PC-9 (cell line): Measurements from ENCODE around the gene ZNF234. TPM values are rescaled to one million over a fixed set of nuclear protein-coding genes. Genes with fewer than 3 reads are reported as not detected.

Source experiments
- BruUV-seq: library from RNA; stranded (reverse); fragments of 400-500 nt; replicated peaks from 2 replicates; lab custom pipeline; 2021; lab: Mats Ljungman, UMichigan
- CTCF ChIA-PET: fragments of 300-600 bp; sonication (Branson Sonifier 250); formaldehyde crosslinking; loops from one replicate; lab custom pipeline; 2022; ENCODE audit warnings: antibody characterized with exemption; lab: Charles Lee
- POLR2A ChIA-PET: fragments of 300-600 bp; sonication (Branson Sonifier 250); formaldehyde crosslinking; loops from one replicate; lab custom pipeline; 2022; ENCODE audit warnings: antibody characterized with exemption; ENCODE audit not compliant: unreplicated experiment; lab: Charles Lee
- DNase-seq, 2 experiments: peaks; one replicate each; pipeline versions ENCODE4 v3.0.0 to v3.0.0-alpha.2; 2015 to 2022; ENCODE audit warnings: mixed read lengths in 1 of 2
- H2AFZ ChIP-seq: fragments of 200-600 bp; sonication (generic); 2 replicates; pipeline ENCODE4 v1.8.1; 2017; ENCODE audit warnings: antibody characterized with exemption
- H3F3A ChIP-seq: fragments of 200-600 bp; sonication (generic); 2 replicates; pipeline ENCODE4 v1.8.1; 2017; ENCODE audit warnings: antibody characterized with exemption, mild to moderate bottlenecking, low read depth; ENCODE audit not compliant: insufficient read depth
- H3K27ac ChIP-seq: fragments of 200-600 bp; sonication (generic); 2 replicates; pipeline ENCODE4 v1.6.1; 2016; ENCODE audit warnings: mixed run types
- H3K27me3 ChIP-seq: fragments of 200-600 bp; sonication (generic); 2 replicates; pipeline ENCODE4 v1.6.1; 2016; ENCODE audit warnings: low read depth, mixed run types; ENCODE audit not compliant: insufficient read depth
- H3K36me3 ChIP-seq: fragments of 200-600 bp; sonication (generic); 2 replicates; pipeline ENCODE4 v1.6.1; 2016; ENCODE audit warnings: low read depth, mixed run types
- H3K4me1 ChIP-seq: fragments of 200-600 bp; sonication (generic); replicated peaks from 2 replicates; pipeline ENCODE4 v1.6.1; 2016; ENCODE audit warnings: mixed run types; ENCODE audit not compliant: insufficient read depth
- H3K4me2 ChIP-seq: fragments of 200-600 bp; sonication (generic); 2 replicates; pipeline ENCODE4 v1.6.1; 2017; ENCODE audit warnings: mixed run types
- H3K4me3 ChIP-seq: fragments of 200-600 bp; sonication (generic); 2 replicates; pipeline ENCODE4 v1.6.1; 2016; ENCODE audit warnings: mixed run types
- H3K79me2 ChIP-seq: fragments of 200-600 bp; sonication (generic); 2 replicates; pipeline ENCODE4 v1.6.1; 2017; ENCODE audit warnings: low read depth, mixed run types
- H3K9me2 ChIP-seq: fragments of 200-600 bp; sonication (generic); 2 replicates; pipeline ENCODE4 v1.8.1; 2017; ENCODE audit warnings: mild to moderate bottlenecking; ENCODE audit not compliant: insufficient read depth
- H3K9me3 ChIP-seq: fragments of 200-600 bp; sonication (generic); 2 replicates; pipeline ENCODE4 v1.8.1; 2016; ENCODE audit warnings: low read depth; ENCODE audit not compliant: insufficient read depth
- H4K20me1 ChIP-seq: fragments of 200-600 bp; sonication (generic); 2 replicates; pipeline ENCODE4 v1.8.1; 2017; ENCODE audit not compliant: insufficient read depth
- CTCF ChIP-seq: fragments of 200-600 bp; sonication (generic); conservative IDR thresholded peaks from 2 replicates; pipeline ENCODE4 v1.6.1; 2017; ENCODE audit warnings: mixed run types, antibody characterized with exemption, mild to moderate bottlenecking, moderate library complexity
- EZH2 ChIP-seq: fragments of 200-600 bp; sonication (generic); IDR thresholded peaks from 2 replicates; pipeline ENCODE4 v1.8.0; 2017; ENCODE audit warnings: antibody characterized with exemption, low read depth
- intact Hi-C: fragments of 100-400 bp; cut with micrococcal nuclease; formaldehyde crosslinking; loops from one replicate; pipeline ENCODE4 v1.10.0; 2022; ENCODE audit not compliant: unreplicated experiment
- total RNA-seq: library from RNA; stranded (reverse); gene quantifications from 2 replicates; pipeline ENCODE4 v1.2.3, GENCODE V29; 2021

Gene ZNF234
- total RNA-seq, 1 experiment from 2014 or later: 8.6 TPM

DNA sequence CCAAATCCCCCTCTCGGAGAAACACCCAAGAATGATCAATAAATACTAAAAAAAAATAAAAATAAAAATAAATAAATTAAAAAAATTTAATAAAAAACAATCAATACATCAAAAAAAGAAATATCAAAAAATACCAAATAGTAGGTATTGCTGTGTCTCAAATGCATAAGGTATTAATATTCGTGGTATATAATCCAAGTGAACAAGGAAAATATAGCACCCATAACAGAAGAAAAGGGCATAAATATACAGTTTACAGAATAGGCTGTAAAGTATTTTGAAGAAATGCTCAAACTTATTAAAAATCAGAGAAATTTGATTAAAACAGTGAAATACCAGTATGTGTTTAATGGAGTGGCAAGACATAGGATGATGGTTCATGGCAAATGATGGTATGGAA is 63.4 kb downstream of the ZNF234 start:
- Histone ChIP-seq H3K27ac (no peak overlapping the region), H4K20me1 (no peaks in the 10 kb centered on the region), H3F3A (peaks cover 12% of the 10 kb centered on the region; the same call in 1 of the 2 replicates), H3K36me3 (no peaks in the 10 kb centered on the region), H3K4me1 (peaks cover 7% of the 10 kb centered on the region), H2AFZ (no peak overlapping the region), H3K4me3 (no peak overlapping the region), H3K9me2 (no peaks in the 10 kb centered on the region), H3K4me2 (no peak overlapping the region), H3K79me2 (no peaks in the 10 kb centered on the region), H3K9me3 (peaks cover 18% of the 10 kb centered on the region), H3K27me3 (no peaks in the 10 kb centered on the region)
- BruUV-seq: no TSS peak
- ChIA-PET CTCF (no interaction called here), POLR2A (interaction anchor here (0.7 kb wide), 1 partner anchor 34 kb away, joined by 6 read pairs; no protein-coding TSS in a partner anchor)
- intact Hi-C loops: loop anchor here (5.0 kb wide), 2 partner anchors 92 to 198 kb away; partner anchors contain the start of genes ZNF225 and ZNF285
- no peak for DNase-seq
- TF ChIP-seq CTCF: no peak
- no peak for TF ChIP-seq EZH2

DNA sequence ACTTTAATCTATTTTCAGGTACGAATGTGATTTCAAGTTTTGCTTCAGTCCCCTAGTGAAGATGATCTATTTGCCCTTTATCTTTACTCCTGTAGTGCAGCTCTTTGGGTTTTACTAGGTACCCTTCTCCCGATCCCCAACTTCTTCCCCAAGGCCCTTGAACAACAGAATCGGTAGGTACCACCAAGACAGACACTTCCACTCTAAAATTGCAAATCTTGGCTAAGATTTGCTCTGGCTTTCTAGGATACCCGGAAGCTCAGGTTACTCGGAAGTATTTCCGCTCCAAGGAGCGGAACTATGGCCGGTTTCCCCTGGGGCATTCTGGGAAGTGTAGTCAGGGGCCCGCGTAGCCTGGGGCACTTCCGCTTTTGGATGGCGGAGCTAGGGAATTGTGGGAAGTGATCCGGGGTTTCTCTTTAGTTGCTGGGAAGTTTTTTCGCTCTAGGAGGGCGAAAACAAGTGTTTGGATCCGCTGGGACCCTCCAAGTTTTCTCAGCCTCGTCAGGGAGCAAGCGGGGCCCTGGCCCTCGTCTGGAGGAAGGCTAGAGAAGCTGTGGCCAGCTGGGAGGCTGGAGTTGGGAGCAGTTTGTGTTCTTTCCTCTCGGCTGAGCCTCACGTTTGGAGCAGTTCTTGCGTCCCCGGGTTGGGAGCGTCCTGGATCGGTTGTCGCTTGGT is 65.9 kb downstream of the ZNF234 start:
- DNase-seq: peak; percentile 86 to 90
- H3K27me3 ChIP-seq: no peaks in the 10 kb centered on the region
- intact Hi-C loops: loop anchor here (1.0 to 5.0 kb wide), 3 partner anchors 42 to 195 kb away; partner anchors contain the start of genes ZNF225, ZNF226 and ZNF285
- peak overlapping the region; percentile 81 for H3K4me2 ChIP-seq
- no peaks in the 10 kb centered on the region for H3K9me2 ChIP-seq
- peak overlapping the region; percentile 92 for H2AFZ ChIP-seq
- H3K27ac ChIP-seq: no peak overlapping the region
- H3F3A ChIP-seq: peaks cover 12% of the 10 kb centered on the region; the same call in 1 of the 2 replicates
- H4K20me1 ChIP-seq: no peaks in the 10 kb centered on the region
- TF ChIP-seq CTCF: no peak
- TF ChIP-seq EZH2: no peak
- POLR2A ChIA-PET: interaction anchor here (0.6 kb wide), 2 partner anchors 42 to 272 kb away, joined by 5 to 11 read pairs; partner anchors contain the start of gene ZNF226
- no peaks in the 10 kb centered on the region for H3K36me3 ChIP-seq
- H3K79me2 ChIP-seq: no peaks in the 10 kb centered on the region
- H3K9me3 ChIP-seq: peaks cover 14% of the 10 kb centered on the region
- BruUV-seq: no TSS peak
- peak overlapping the region; percentile 85 for H3K4me3 ChIP-seq
- CTCF ChIA-PET: interaction anchor here (0.6 kb wide), 1 partner anchor 537 kb away, joined by 10 read pairs; no protein-coding TSS in a partner anchor
- peaks cover 7% of the 10 kb centered on the region for H3K4me1 ChIP-seq

Other genes starting within 250 kb of the ZNF234 start
- 6.9 and 10.3 TPM in 2 replicates for gene ZNF45, start 206.3 kb upstream of the ZNF234 start, total RNA-seq
- gene ZNF221, start 190.3 kb upstream of the ZNF234 start, total RNA-seq: 1.7 and 1.9 TPM in 2 replicates
- 5.0 and 6.1 TPM in 2 replicates for gene ZNF155, start 157.4 kb upstream of the ZNF234 start, total RNA-seq
- 4.0 and 4.8 TPM in 2 replicates for gene ZNF230, start 138.6 kb upstream of the ZNF234 start, total RNA-seq
- gene ZNF222, start 116.2 kb upstream of the ZNF234 start, total RNA-seq: 1.8 and 2.1 TPM in 2 replicates
- gene ZNF223, start 89.5 kb upstream of the ZNF234 start, total RNA-seq: 3.5 and 4.2 TPM in 2 replicates
- 1.9 and 2.0 TPM in 2 replicates for gene ZNF284, start 69.4 kb upstream of the ZNF234 start, total RNA-seq
- gene ZNF224, start 47.2 kb upstream of the ZNF234 start, total RNA-seq: 29.3 and 30.9 TPM in 2 replicates
- gene ZNF225, start 28.2 kb upstream of the ZNF234 start, total RNA-seq: 3.5 and 5.4 TPM in 2 replicates
- 12.9 and 21.7 TPM in 2 replicates for gene ZNF226, start 23.5 kb downstream of the ZNF234 start, total RNA-seq
- 14.2 and 16.5 TPM in 2 replicates for gene ZNF227, start 71.0 kb downstream of the ZNF234 start, total RNA-seq
- gene ZNF233, start 118.3 kb downstream of the ZNF234 start, total RNA-seq: 0.41 and 0.88 TPM in 2 replicates
- gene ZNF235, start 163.5 kb downstream of the ZNF234 start, total RNA-seq: 4.3 and 5.9 TPM in 2 replicates
- 3.5 and 7.8 TPM in 2 replicates for gene ZNF112, start 215.1 kb downstream of the ZNF234 start, total RNA-seq